Ectodermal cell (in vitro differentiated cells): ENCODE results near the gene GLYAT.

Experiments used
- H3K27ac ChIP-seq: 2 replicates; pipeline ENCODE4 v1.7.0; 2013; ENCODE audit warnings: mild to moderate bottlenecking, low read depth, low read length; ENCODE audit not compliant: insufficient read depth, poor library complexity, severe bottlenecking
- H3K27me3 ChIP-seq: 2 replicates; pipeline ENCODE4 v1.7.0; 2013; ENCODE audit warnings: mild to moderate bottlenecking, low read length; ENCODE audit not compliant: insufficient read depth, control insufficient read depth, poor library complexity, severe bottlenecking
- H3K36me3 ChIP-seq: one replicate; pipeline ENCODE4 v1.7.0; 2013; ENCODE audit warnings: low read length; ENCODE audit not compliant: control insufficient read depth, insufficient read depth
- H3K4me1 ChIP-seq: one replicate; pipeline ENCODE4 v1.7.0; 2013; ENCODE audit warnings: low read length; ENCODE audit not compliant: control insufficient read depth, insufficient read depth
- H3K4me3 ChIP-seq: 2 replicates; pipeline ENCODE4 v1.7.0; 2013; ENCODE audit warnings: low read depth, low read length, control low read depth; ENCODE audit not compliant: insufficient read depth
- H3K9me3 ChIP-seq: 2 replicates; pipeline ENCODE4 v1.7.0; 2013; ENCODE audit warnings: mild to moderate bottlenecking, low read length, moderate library complexity; ENCODE audit not compliant: control insufficient read depth
- WGBS, 2 experiments: methylation state at CpG; one replicate each; pipeline ENCODE4 v1.1.7; 2013; ENCODE audit warnings: missing lambda C conversion rate in 2 of 2; 5-methylcytosine and 5-hydroxymethylcytosine counted together

Gene GLYAT

GRCh38 chr11:58744988-58745704, 13.4 kb upstream of the GLYAT start:
- Histone ChIP-seq H3K27me3 (no peaks in the 10 kb centered on the region), H3K9me3 (peaks cover 14% of the 10 kb centered on the region), H3K36me3 (no peaks in the 10 kb centered on the region), H3K27ac (no peak overlapping the region), H3K4me3 (no peak overlapping the region), H3K4me1 (no peaks in the 10 kb centered on the region)

GRCh38 chr11:58742981-58743880, 11.5 kb upstream of the GLYAT start:
- 41 to 60% methylated on average over 3 of the region's 3 CpGs for WGBS, 2 experiments
- Histone ChIP-seq H3K4me1 (no peaks in the 10 kb centered on the region), H3K36me3 (no peaks in the 10 kb centered on the region), H3K27ac (no peak overlapping the region), H3K27me3 (no peaks in the 10 kb centered on the region), H3K4me3 (no peak overlapping the region), H3K9me3 (peaks cover 15% of the 10 kb centered on the region)

GRCh38 chr11:58742140-58742539, 10.4 kb upstream of the GLYAT start:
- no peaks in the 10 kb centered on the region for H3K36me3 ChIP-seq
- peaks cover 20% of the 10 kb centered on the region for H3K9me3 ChIP-seq
- no peak overlapping the region for H3K4me3 ChIP-seq
- WGBS, 2 experiments = 64 to 81% methylated on average over 2 of the region's 2 CpGs
- no peaks in the 10 kb centered on the region for H3K4me1 ChIP-seq
- no peaks in the 10 kb centered on the region for H3K27me3 ChIP-seq
- H3K27ac ChIP-seq = no peak overlapping the region

GRCh38 chr11:58741127-58741526, 9.4 kb upstream of the GLYAT start:
- no peaks in the 10 kb centered on the region for H3K27me3 ChIP-seq
- H3K36me3 ChIP-seq = no peaks in the 10 kb centered on the region
- H3K4me3 ChIP-seq = no peak overlapping the region
- no peak overlapping the region for H3K27ac ChIP-seq
- WGBS, 2 experiments = 57 to 74% methylated on average over 1 of the region's 1 CpG
- no peaks in the 10 kb centered on the region for H3K4me1 ChIP-seq
- peaks cover 21% of the 10 kb centered on the region for H3K9me3 ChIP-seq

- Histone ChIP-seq H3K36me3 (no peaks in the 10 kb centered on the region), H3K4me1 (no peaks in the 10 kb centered on the region)
Observed at GRCh38 chr11:58740447-58740846, 8.7 kb upstream of the GLYAT start.

GRCh38 chr11:58739725-58740430, 8.1 kb upstream of the GLYAT start:
- H3K36me3 ChIP-seq = no peaks in the 10 kb centered on the region
- no peak overlapping the region for H3K4me3 ChIP-seq
- no peak overlapping the region for H3K27ac ChIP-seq
- H3K4me1 ChIP-seq = no peaks in the 10 kb centered on the region
- peaks cover 23% of the 10 kb centered on the region for H3K9me3 ChIP-seq
- WGBS, 2 experiments = 83 to 86% methylated on average over 3 of the region's 3 CpGs
- no peaks in the 10 kb centered on the region for H3K27me3 ChIP-seq

More at GRCh38 chr11:58740447-58740846, 8.7 kb upstream of the GLYAT start:
- H3K4me3 ChIP-seq = no peak overlapping the region
- no peak overlapping the region for H3K27ac ChIP-seq
- peaks cover 24% of the 10 kb centered on the region for H3K9me3 ChIP-seq
- H3K27me3 ChIP-seq = no peaks in the 10 kb centered on the region
- 60 to 70% methylated on average over 4 of the region's 4 CpGs for WGBS, 2 experiments

- no peaks in the 10 kb centered on the region for H3K4me1 ChIP-seq
- H3K4me3 ChIP-seq = no peak overlapping the region
- H3K9me3 ChIP-seq = peaks cover 18% of the 10 kb centered on the region
- H3K36me3 ChIP-seq = no peaks in the 10 kb centered on the region
- H3K27me3 ChIP-seq = no peaks in the 10 kb centered on the region
- 48 to 63% methylated on average over 4 of the region's 4 CpGs for WGBS, 2 experiments
- no peak overlapping the region for H3K27ac ChIP-seq
Observed at GRCh38 chr11:58734681-58735490, 3.1 kb upstream of the GLYAT start.

- Histone ChIP-seq H3K4me1 (no peaks in the 10 kb centered on the region), H3K27me3 (no peaks in the 10 kb centered on the region), H3K27ac (no peak overlapping the region), H3K4me3 (no peak overlapping the region), H3K9me3 (peaks cover 7% of the 10 kb centered on the region), H3K36me3 (no peaks in the 10 kb centered on the region)
Observed at GRCh38 chr11:58730507-58731089, 1.1 kb downstream of the GLYAT start.

GRCh38 chr11:58727415-58727797, 4.3 kb downstream of the GLYAT start:
- Histone ChIP-seq H3K27ac (no peak overlapping the region), H3K9me3 (peaks cover 12% of the 10 kb centered on the region), H3K27me3 (no peaks in the 10 kb centered on the region), H3K4me3 (no peak overlapping the region), H3K4me1 (no peaks in the 10 kb centered on the region), H3K36me3 (no peaks in the 10 kb centered on the region)
- WGBS, 2 experiments = 87 to 88% methylated on average over 2 of the region's 2 CpGs
